Measurements from ENCODE around the gene MARCO.
"Not testable (repeated sequence)": the region's sequence is repeated elsewhere in the genome, so short reads cannot be mapped to it uniquely, and the experiment has no call there.

MARCO gene

GRCh38 chr2:118932949-118933348 is 9.0 kb upstream of the MARCO start:
- DNase-seq (ENCODE audit: low spot score): no peak

GRCh38 chr2:118936306-118936705 is 5.7 kb upstream of the MARCO start:
- no peak for DNase-seq (ENCODE audit: low spot score)

- DNase-seq (ENCODE audit: low spot score): no peak
Measured at GRCh38 chr2:118936936-118937335, 5.1 kb upstream of the MARCO start.

- DNase-seq (ENCODE audit: low spot score): no peak
Measured at GRCh38 chr2:118937817-118938216, 4.2 kb upstream of the MARCO start.

- no peak for DNase-seq (ENCODE audit: low spot score)
Measured at GRCh38 chr2:118939994-118940393, 2.0 kb upstream of the MARCO start.

- DNase-seq (ENCODE audit: low spot score): no peak
Measured at GRCh38 chr2:118940486-118941120, 1.4 kb upstream of the MARCO start.

GRCh38 chr2:118943286-118943685 is 1.3 kb downstream of the MARCO start:
- no peak for DNase-seq (ENCODE audit: low spot score)

- no peak for DNase-seq (ENCODE audit: low spot score)
Measured at GRCh38 chr2:118945881-118946280, 3.9 kb downstream of the MARCO start.

GRCh38 chr2:118948266-118948665 is 6.3 kb downstream of the MARCO start:
- not testable (repeated sequence) for DNase-seq (ENCODE audit: low spot score)

- no peak for DNase-seq (ENCODE audit: low spot score)
Measured at GRCh38 chr2:118954297-118955060, 12.5 kb downstream of the MARCO start.

- no peak for DNase-seq (ENCODE audit: low spot score)
Measured at GRCh38 chr2:118965737-118966136, 23.7 kb downstream of the MARCO start.

- DNase-seq (ENCODE audit: low spot score): no peak
Measured at GRCh38 chr2:118967124-118967880, 25.3 kb downstream of the MARCO start.

GRCh38 chr2:118968042-118968441 is 26.0 kb downstream of the MARCO start:
- DNase-seq (ENCODE audit: low spot score): no peak

- no peak for DNase-seq (ENCODE audit: low spot score)
Measured at GRCh38 chr2:118968961-118969733, 27.2 kb downstream of the MARCO start.

- DNase-seq (ENCODE audit: low spot score): no peak
Measured at GRCh38 chr2:118969734-118970395, 27.9 kb downstream of the MARCO start.

GRCh38 chr2:118970396-118971135 is 28.6 kb downstream of the MARCO start:
- DNase-seq (ENCODE audit: low spot score): no peak

- DNase-seq (ENCODE audit: low spot score): no peak
Measured at GRCh38 chr2:118971245-118972122, 29.5 kb downstream of the MARCO start.

GRCh38 chr2:118973542-118973951 is 31.6 kb downstream of the MARCO start:
- DNase-seq (ENCODE audit: low spot score): no peak

- no peak for DNase-seq (ENCODE audit: low spot score)
Measured at GRCh38 chr2:118974103-118974993, 32.4 kb downstream of the MARCO start.

All from CD4-positive, alpha-beta T cell treated with Interleukin-6 at 100 ng/mL for 8 hours (primary cell).